Measurements from ENCODE around the gene AKAP11.
A peak's percentile ranks its signal among the peaks of the same experiment; 100 is the strongest.

AKAP11 gene

GRCh38 chr13:42364613-42365000 lies 92.7 kb downstream of the AKAP11 start:
- Histone ChIP-seq H3K4me3 (ENCODE audit: insufficient read depth in 1 of 2, low read depth in 1 of 2, low read length in 2 of 2) (peak overlapping the region in 1 of 2 experiments; percentile 16), H3K9me3 (ENCODE audit: control insufficient read depth, low read length) (no peaks in the 10 kb centered on the region), H2BK5ac (ENCODE audit: low read depth, low read length, poor library complexity, severe bottlenecking) (no peak overlapping the region), H3K4me2 (ENCODE audit: low read length, poor library complexity, severe bottlenecking) (no peak overlapping the region), H3K9ac (ENCODE audit: low read length) (no peak overlapping the region), H2AK5ac (ENCODE audit: low read length, severe bottlenecking) (no peak overlapping the region), H3K18ac (ENCODE audit: low read depth in 1 of 2, low read length in 2 of 2) (peak overlapping the region in 1 of 2 experiments; percentile 68), H3K27ac (ENCODE audit: low read length, poor library complexity, severe bottlenecking) (peak overlapping the region; percentile 26), H3K14ac (ENCODE audit: low read length in 2 of 2) (no peak overlapping the region), H3K36me3 (ENCODE audit: control insufficient read depth in 1 of 2, insufficient read depth in 2 of 2, low read depth in 1 of 2, low read length in 2 of 2) (no peaks in the 10 kb centered on the region), H3K27me3 (ENCODE audit: control insufficient read depth in 1 of 2, insufficient read depth in 1 of 2, low read length in 2 of 2) (no peaks in the 10 kb centered on the region), H2BK12ac (ENCODE audit: low read length in 2 of 2) (no peak overlapping the region), H3K23ac (ENCODE audit: low read length in 2 of 2) (no peak overlapping the region), H2BK120ac (ENCODE audit: low read depth, low read length) (no peak overlapping the region), H3K79me1 (replicated peaks; ENCODE audit: low read length, poor library complexity, severe bottlenecking) (no peaks in the 10 kb centered on the region), H3K4ac (ENCODE audit: low read depth in 1 of 2, low read length in 2 of 2) (peak overlapping the region in 1 of 2 experiments; percentile 37), H4K8ac (ENCODE audit: low read length) (peak overlapping the region; percentile 52), H2BK15ac (ENCODE audit: low read depth, poor library complexity, severe bottlenecking) (no peak overlapping the region), H4K91ac (ENCODE audit: low read length) (no peak overlapping the region), H2AFZ (ENCODE audit: low read depth, low read length) (no peak overlapping the region), H3K4me1 (ENCODE audit: control insufficient read depth, insufficient read depth, low read depth, low read length) (peaks cover 5% of the 10 kb centered on the region)
- 10% methylated on average over 2 of the region's 2 CpGs for WGBS
- peak; percentile 42 for DNase-seq

- Histone ChIP-seq H3K27me3 (ENCODE audit: control insufficient read depth in 1 of 2, insufficient read depth in 1 of 2, low read length in 2 of 2) (no peaks in the 10 kb centered on the region), H3K14ac (ENCODE audit: low read length in 2 of 2) (no peak overlapping the region), H3K4ac (ENCODE audit: low read depth in 1 of 2, low read length in 2 of 2) (no peak overlapping the region), H3K27ac (ENCODE audit: low read length, poor library complexity, severe bottlenecking) (no peak overlapping the region), H3K9ac (ENCODE audit: low read length) (no peak overlapping the region), H2BK15ac (ENCODE audit: low read depth, poor library complexity, severe bottlenecking) (no peak overlapping the region), H2BK5ac (ENCODE audit: low read depth, low read length, poor library complexity, severe bottlenecking) (no peak overlapping the region), H4K91ac (ENCODE audit: low read length) (no peak overlapping the region), H3K23ac (ENCODE audit: low read length in 2 of 2) (no peak overlapping the region), H3K4me1 (ENCODE audit: control insufficient read depth, insufficient read depth, low read depth, low read length) (peaks cover 5% of the 10 kb centered on the region), H2AFZ (ENCODE audit: low read depth, low read length) (no peak overlapping the region), H2BK12ac (ENCODE audit: low read length in 2 of 2) (no peak overlapping the region), H3K4me2 (ENCODE audit: low read length, poor library complexity, severe bottlenecking) (no peak overlapping the region), H3K9me3 (ENCODE audit: control insufficient read depth, low read length) (no peaks in the 10 kb centered on the region), H3K36me3 (ENCODE audit: control insufficient read depth in 1 of 2, insufficient read depth in 2 of 2, low read depth in 1 of 2, low read length in 2 of 2) (no peaks in the 10 kb centered on the region), H3K79me1 (replicated peaks; ENCODE audit: low read length, poor library complexity, severe bottlenecking) (no peaks in the 10 kb centered on the region), H2BK120ac (ENCODE audit: low read depth, low read length) (no peak overlapping the region), H3K18ac (ENCODE audit: low read depth in 1 of 2, low read length in 2 of 2) (no peak overlapping the region), H3K4me3 (ENCODE audit: insufficient read depth in 1 of 2, low read depth in 1 of 2, low read length in 2 of 2) (no peak overlapping the region), H2AK5ac (ENCODE audit: low read length, severe bottlenecking) (no peak overlapping the region), H4K8ac (ENCODE audit: low read length) (no peak overlapping the region)
- WGBS = 100% methylated on average over 1 of the region's 2 CpGs
- peak; percentile 29 for DNase-seq
These were observed 95.9 kb downstream of the AKAP11 start for GRCh38 chr13:42367831-42368230.

GRCh38 chr13:42369071-42369797 lies 97.3 kb downstream of the AKAP11 start:
- Histone ChIP-seq H3K14ac (ENCODE audit: low read length in 2 of 2) (no peak overlapping the region), H2AK5ac (ENCODE audit: low read length, severe bottlenecking) (no peak overlapping the region), H3K79me1 (replicated peaks; ENCODE audit: low read length, poor library complexity, severe bottlenecking) (no peaks in the 10 kb centered on the region), H3K4me3 (ENCODE audit: insufficient read depth in 1 of 2, low read depth in 1 of 2, low read length in 2 of 2) (no peak overlapping the region), H4K8ac (ENCODE audit: low read length) (no peak overlapping the region), H2BK5ac (ENCODE audit: low read depth, low read length, poor library complexity, severe bottlenecking) (no peak overlapping the region), H2BK120ac (ENCODE audit: low read depth, low read length) (no peak overlapping the region), H3K4me1 (ENCODE audit: control insufficient read depth, insufficient read depth, low read depth, low read length) (peaks cover 3% of the 10 kb centered on the region), H3K27ac (ENCODE audit: low read length, poor library complexity, severe bottlenecking) (no peak overlapping the region), H2BK12ac (ENCODE audit: low read length in 2 of 2) (no peak overlapping the region), H2AFZ (ENCODE audit: low read depth, low read length) (no peak overlapping the region), H3K4me2 (ENCODE audit: low read length, poor library complexity, severe bottlenecking) (no peak overlapping the region), H3K9ac (ENCODE audit: low read length) (no peak overlapping the region), H3K23ac (ENCODE audit: low read length in 2 of 2) (no peak overlapping the region), H4K91ac (ENCODE audit: low read length) (no peak overlapping the region), H3K36me3 (ENCODE audit: control insufficient read depth in 1 of 2, insufficient read depth in 2 of 2, low read depth in 1 of 2, low read length in 2 of 2) (no peaks in the 10 kb centered on the region), H3K9me3 (ENCODE audit: control insufficient read depth, low read length) (no peaks in the 10 kb centered on the region), H3K18ac (ENCODE audit: low read depth in 1 of 2, low read length in 2 of 2) (no peak overlapping the region), H3K4ac (ENCODE audit: low read depth in 1 of 2, low read length in 2 of 2) (no peak overlapping the region), H2BK15ac (ENCODE audit: low read depth, poor library complexity, severe bottlenecking) (no peak overlapping the region), H3K27me3 (ENCODE audit: control insufficient read depth in 1 of 2, insufficient read depth in 1 of 2, low read length in 2 of 2) (no peaks in the 10 kb centered on the region)
- 96% methylated on average over 8 of the region's 8 CpGs for WGBS
- DNase-seq = no peak

GRCh38 chr13:42370229-42370628 lies 98.3 kb downstream of the AKAP11 start:
- H3K4me1 ChIP-seq (ENCODE audit: control insufficient read depth, insufficient read depth, low read depth, low read length) = no peaks in the 10 kb centered on the region
- no peak overlapping the region for H3K4ac ChIP-seq (ENCODE audit: low read depth in 1 of 2, low read length in 2 of 2)
- H3K27ac ChIP-seq (ENCODE audit: low read length, poor library complexity, severe bottlenecking) = no peak overlapping the region
- no peak overlapping the region for H2BK120ac ChIP-seq (ENCODE audit: low read depth, low read length)
- H2BK15ac ChIP-seq (ENCODE audit: low read depth, poor library complexity, severe bottlenecking) = no peak overlapping the region
- no peak for DNase-seq
- H2BK5ac ChIP-seq (ENCODE audit: low read depth, low read length, poor library complexity, severe bottlenecking) = no peak overlapping the region
- H3K27me3 ChIP-seq (ENCODE audit: control insufficient read depth in 1 of 2, insufficient read depth in 1 of 2, low read length in 2 of 2) = no peaks in the 10 kb centered on the region
- no peaks in the 10 kb centered on the region for H3K9me3 ChIP-seq (ENCODE audit: control insufficient read depth, low read length)
- H3K4me3 ChIP-seq (ENCODE audit: insufficient read depth in 1 of 2, low read depth in 1 of 2, low read length in 2 of 2) = no peak overlapping the region
- no peak overlapping the region for H4K8ac ChIP-seq (ENCODE audit: low read length)
- H2AFZ ChIP-seq (ENCODE audit: low read depth, low read length) = no peak overlapping the region
- no peak overlapping the region for H4K91ac ChIP-seq (ENCODE audit: low read length)
- no peak overlapping the region for H2AK5ac ChIP-seq (ENCODE audit: low read length, severe bottlenecking)
- no peaks in the 10 kb centered on the region for H3K79me1 ChIP-seq (replicated peaks; ENCODE audit: low read length, poor library complexity, severe bottlenecking)
- no peak overlapping the region for H2BK12ac ChIP-seq (ENCODE audit: low read length in 2 of 2)
- no peak overlapping the region for H3K14ac ChIP-seq (ENCODE audit: low read length in 2 of 2)
- 69% methylated on average over 6 of the region's 6 CpGs for WGBS
- no peaks in the 10 kb centered on the region for H3K36me3 ChIP-seq (ENCODE audit: control insufficient read depth in 1 of 2, insufficient read depth in 2 of 2, low read depth in 1 of 2, low read length in 2 of 2)
- H3K4me2 ChIP-seq (ENCODE audit: low read length, poor library complexity, severe bottlenecking) = no peak overlapping the region
- H3K18ac ChIP-seq (ENCODE audit: low read depth in 1 of 2, low read length in 2 of 2) = no peak overlapping the region
- no peak overlapping the region for H3K9ac ChIP-seq (ENCODE audit: low read length)
- H3K23ac ChIP-seq (ENCODE audit: low read length in 2 of 2) = no peak overlapping the region

All from mesenchymal stem cell (in vitro differentiated cells and primary cell).